ENCODE results near the gene LBR. TPM values are rescaled to one million over a fixed set of nuclear protein-coding genes. Genes with fewer than 3 reads are reported as not detected.

Gene LBR
- total RNA-seq, 2 donors from 2014 or later: 49.8 to 72.3 TPM

DNA sequence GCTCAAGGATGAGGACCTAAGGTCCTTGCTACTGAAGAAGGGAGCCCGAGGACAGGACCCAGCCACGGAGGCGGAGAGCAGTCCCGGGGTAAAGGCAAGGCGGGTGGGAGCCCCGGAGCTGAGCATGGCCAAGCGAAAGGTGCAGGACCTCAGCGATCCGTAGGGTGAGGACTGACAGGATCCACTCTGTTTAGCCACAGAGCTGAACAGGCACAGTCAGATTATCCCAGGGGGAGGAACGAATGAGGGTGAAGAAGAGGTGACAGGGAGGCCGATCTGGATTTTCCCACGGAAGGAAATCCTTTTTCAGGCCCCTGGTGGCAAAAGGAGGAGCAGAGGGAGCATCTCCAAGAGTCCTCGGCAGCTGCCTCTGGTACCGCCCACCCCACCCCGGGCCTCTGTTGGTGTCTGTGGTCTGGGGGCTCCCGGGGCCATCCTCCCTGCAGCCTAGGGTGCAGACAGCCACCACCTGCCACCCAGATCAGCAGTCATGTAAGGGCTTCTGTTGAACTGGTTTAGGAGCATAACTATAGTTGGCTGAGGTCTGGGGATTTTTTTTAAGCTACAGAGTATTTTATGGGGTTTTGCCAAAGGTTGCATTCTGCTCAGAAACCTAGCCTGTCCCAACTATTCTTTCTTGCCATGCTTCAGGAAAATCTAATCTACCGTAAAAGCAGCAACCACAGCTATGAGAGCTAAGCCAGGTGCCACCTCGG, 32.3 kb upstream of the LBR start:
- H3K4me3 ChIP-seq (ENCODE audit: low read length): no peak overlapping the region
- H3K9ac ChIP-seq (ENCODE audit: extremely low read depth, low read length, poor library complexity, severe bottlenecking): no peak overlapping the region
- H3K4me1 Mint-ChIP-seq: peaks cover 11% of the 10 kb centered on the region
- H3K9me3 ChIP-seq (ENCODE audit: control insufficient read depth, low read length): peaks cover 10% of the 10 kb centered on the region
- no peaks in the 10 kb centered on the region for H3K36me3 Mint-ChIP-seq (ENCODE audit: low read depth)
- H3K27me3 Mint-ChIP-seq (ENCODE audit: insufficient read depth): peaks cover 2% of the 10 kb centered on the region
- no peaks in the 10 kb centered on the region for H3K9me3 Mint-ChIP-seq
- no peak overlapping the region for H3K27ac ChIP-seq (ENCODE audit: low read depth, low read length)
- H3K27ac Mint-ChIP-seq: no peak overlapping the region
- H3K4me1 ChIP-seq (ENCODE audit: control insufficient read depth, insufficient read depth, low read length): peaks cover 6% of the 10 kb centered on the region
- DNase-seq: no peak
- TF ChIP-seq, protein P1, sequence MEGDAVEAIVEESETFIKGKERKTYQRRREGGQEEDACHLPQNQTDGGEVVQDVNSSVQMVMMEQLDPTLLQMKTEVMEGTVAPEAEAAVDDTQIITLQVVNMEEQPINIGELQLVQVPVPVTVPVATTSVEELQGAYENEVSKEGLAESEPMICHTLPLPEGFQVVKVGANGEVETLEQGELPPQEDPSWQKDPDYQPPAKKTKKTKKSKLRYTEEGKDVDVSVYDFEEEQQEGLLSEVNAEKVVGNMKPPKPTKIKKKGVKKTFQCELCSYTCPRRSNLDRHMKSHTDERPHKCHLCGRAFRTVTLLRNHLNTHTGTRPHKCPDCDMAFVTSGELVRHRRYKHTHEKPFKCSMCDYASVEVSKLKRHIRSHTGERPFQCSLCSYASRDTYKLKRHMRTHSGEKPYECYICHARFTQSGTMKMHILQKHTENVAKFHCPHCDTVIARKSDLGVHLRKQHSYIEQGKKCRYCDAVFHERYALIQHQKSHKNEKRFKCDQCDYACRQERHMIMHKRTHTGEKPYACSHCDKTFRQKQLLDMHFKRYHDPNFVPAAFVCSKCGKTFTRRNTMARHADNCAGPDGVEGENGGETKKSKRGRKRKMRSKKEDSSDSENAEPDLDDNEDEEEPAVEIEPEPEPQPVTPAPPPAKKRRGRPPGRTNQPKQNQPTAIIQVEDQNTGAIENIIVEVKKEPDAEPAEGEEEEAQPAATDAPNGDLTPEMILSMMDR (conservative IDR thresholded peaks at IDR 0.05): peak; percentile 37
- H3K4me3 Mint-ChIP-seq: no peak overlapping the region
- 83 to 85% methylated on average over 7 to 18 of the region's 18 CpGs for WGBS, 2 experiments (ENCODE audit: insufficient coverage in 1 of 2, insufficient read length in 1 of 2)
- H3K27me3 ChIP-seq (ENCODE audit: control insufficient read depth, insufficient read depth, low read length, poor library complexity, severe bottlenecking): no peaks in the 10 kb centered on the region
- H3K36me3 ChIP-seq (ENCODE audit: control insufficient read depth, insufficient read depth, low read length): no peaks in the 10 kb centered on the region

DNA sequence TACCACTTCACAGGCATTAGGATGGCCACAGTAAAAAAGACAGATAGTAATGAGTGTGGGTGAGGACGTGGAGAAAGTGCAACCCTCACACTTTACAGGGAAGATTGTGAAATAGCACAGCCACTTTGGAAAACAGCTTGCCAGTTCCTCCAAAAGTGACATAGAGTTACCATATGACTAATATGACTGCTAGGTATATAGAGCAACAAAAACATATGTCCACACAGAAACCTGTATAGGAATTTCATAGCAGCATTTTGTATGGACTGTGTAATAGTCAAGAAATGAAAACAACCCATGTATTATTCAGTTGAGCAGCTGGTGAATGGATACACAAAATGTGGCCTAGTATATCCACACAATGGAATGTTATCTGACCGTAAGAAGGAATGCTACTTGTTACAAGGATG, 30.4 kb upstream of the LBR start:
- H3K36me3 Mint-ChIP-seq (ENCODE audit: low read depth): no peaks in the 10 kb centered on the region
- no peak overlapping the region for H3K27ac Mint-ChIP-seq
- H3K27me3 Mint-ChIP-seq (ENCODE audit: insufficient read depth): peaks cover 2% of the 10 kb centered on the region
- no peak overlapping the region for H3K4me3 Mint-ChIP-seq
- Histone ChIP-seq H3K4me1 (ENCODE audit: control insufficient read depth, insufficient read depth, low read length) (no peaks in the 10 kb centered on the region), H3K36me3 (ENCODE audit: control insufficient read depth, insufficient read depth, low read length) (no peaks in the 10 kb centered on the region), H3K27me3 (ENCODE audit: control insufficient read depth, insufficient read depth, low read length, poor library complexity, severe bottlenecking) (no peaks in the 10 kb centered on the region), H3K9ac (ENCODE audit: extremely low read depth, low read length, poor library complexity, severe bottlenecking) (no peak overlapping the region), H3K27ac (ENCODE audit: low read depth, low read length) (no peak overlapping the region), H3K4me3 (ENCODE audit: low read length) (no peak overlapping the region), H3K9me3 (ENCODE audit: control insufficient read depth, low read length) (peaks cover 10% of the 10 kb centered on the region)
- H3K4me1 Mint-ChIP-seq: peaks cover 9% of the 10 kb centered on the region
- TF ChIP-seq, protein P1 (conservative IDR thresholded peaks at IDR 0.05): no peak
- no peaks in the 10 kb centered on the region for H3K9me3 Mint-ChIP-seq
- peak; percentile 7 for DNase-seq
- WGBS, 2 experiments (ENCODE audit: insufficient coverage in 1 of 2, insufficient read length in 1 of 2): 75 to 95% methylated on average over 2 of the region's 2 CpGs

DNA sequence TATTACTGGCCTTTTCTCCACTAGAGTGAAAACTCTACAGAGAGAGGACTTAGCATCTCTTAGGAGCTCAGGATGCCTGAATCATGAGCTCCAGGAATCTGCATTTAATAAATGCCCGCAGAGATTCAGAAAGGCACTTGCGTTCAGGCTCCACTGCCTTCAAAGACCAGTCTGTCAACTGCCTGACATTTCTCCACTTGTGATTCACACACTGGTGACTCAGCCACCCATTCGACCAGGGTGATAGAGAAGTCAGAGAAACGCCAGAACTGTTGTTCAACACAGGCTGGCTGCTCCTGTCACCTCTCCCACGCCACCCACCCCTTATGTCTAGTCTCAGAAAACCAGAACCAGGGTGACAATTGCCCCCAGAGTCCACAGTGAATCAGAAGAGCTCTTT, 26.9 kb upstream of the LBR start:
- TF ChIP-seq, protein P1 (conservative IDR thresholded peaks at IDR 0.05): no peak
- H3K36me3 ChIP-seq (ENCODE audit: control insufficient read depth, insufficient read depth, low read length): no peaks in the 10 kb centered on the region
- no peaks in the 10 kb centered on the region for H3K9me3 Mint-ChIP-seq
- peaks cover 6% of the 10 kb centered on the region for H3K27me3 Mint-ChIP-seq (ENCODE audit: insufficient read depth)
- WGBS, 2 experiments (ENCODE audit: insufficient coverage in 1 of 2, insufficient read length in 1 of 2): 55 to 78% methylated on average over 2 to 5 of the region's 5 CpGs
- no peak overlapping the region for H3K4me3 Mint-ChIP-seq
- no peak overlapping the region for H3K4me3 ChIP-seq (ENCODE audit: low read length)
- peaks cover 10% of the 10 kb centered on the region for H3K9me3 ChIP-seq (ENCODE audit: control insufficient read depth, low read length)
- no peaks in the 10 kb centered on the region for H3K4me1 Mint-ChIP-seq
- no peaks in the 10 kb centered on the region for H3K27me3 ChIP-seq (ENCODE audit: control insufficient read depth, insufficient read depth, low read length, poor library complexity, severe bottlenecking)
- no peaks in the 10 kb centered on the region for H3K4me1 ChIP-seq (ENCODE audit: control insufficient read depth, insufficient read depth, low read length)
- no peak overlapping the region for H3K27ac Mint-ChIP-seq
- H3K9ac ChIP-seq (ENCODE audit: extremely low read depth, low read length, poor library complexity, severe bottlenecking): no peak overlapping the region
- H3K27ac ChIP-seq (ENCODE audit: low read depth, low read length): no peak overlapping the region
- DNase-seq: no peak
- H3K36me3 Mint-ChIP-seq (ENCODE audit: low read depth): no peaks in the 10 kb centered on the region

All from endodermal cell (in vitro differentiated cells).